Spinal cord (tissue), 10 donors: ENCODE measurements around the gene HSFX4. TPM values are rescaled to one million over a fixed set of nuclear protein-coding genes. Genes with fewer than 3 reads are reported as not detected.
"Not testable (repeated sequence)": the region's sequence is repeated elsewhere in the genome, so short reads cannot be mapped to it uniquely, and the experiment has no call there.

Experiments
- DNase-seq, 6 donors: peaks; one replicate each; pipeline versions ENCODE4 v3.0.0 to v3.0.0-alpha.2; 2013 to 2015; ENCODE audit warnings: low spot score in 6 of 6, low read depth in 4 of 6
- H3K27ac ChIP-seq: one replicate; pipeline ENCODE4 v1.5.1; 2013; ENCODE audit warnings: low read depth, low read length, control low read depth
- H3K27me3 ChIP-seq: one replicate; pipeline ENCODE4 v1.6.1; 2013; ENCODE audit warnings: low read length; ENCODE audit not compliant: control insufficient read depth, insufficient read depth
- H3K36me3 ChIP-seq: one replicate; pipeline ENCODE4 v1.6.1; 2013; ENCODE audit warnings: low read length; ENCODE audit not compliant: control insufficient read depth, insufficient read depth
- H3K4me1 ChIP-seq: one replicate; pipeline ENCODE4 v1.6.1; 2013; ENCODE audit warnings: low read length; ENCODE audit not compliant: control insufficient read depth, insufficient read depth
- H3K4me3 ChIP-seq: one replicate; pipeline ENCODE4 v1.5.1; 2013; ENCODE audit warnings: low read depth, low read length, control low read depth
- H3K9me3 ChIP-seq: one replicate; pipeline ENCODE4 v1.6.1; 2013; ENCODE audit warnings: low read length; ENCODE audit not compliant: control insufficient read depth, insufficient read depth
- WGBS: methylation state at CpG from one replicate; pipeline ENCODE4 v1.1.5; 2013; ENCODE audit warnings: missing lambda C conversion rate; ENCODE audit not compliant: insufficient coverage; 5-methylcytosine and 5-hydroxymethylcytosine counted together
- polyA plus RNA-seq, 2 donors: library from polyadenylated mRNA; unstranded; fragments of 120-200 nt; gene quantifications; one replicate each; pipeline ENCODE4 v1.2.1, GENCODE V29; 2013; ENCODE audit not compliant: insufficient read length in 2 of 2
- total RNA-seq, 2 donors: library from RNA; depleted of rRNA in 1 of 2; stranded (reverse); fragments of 120-200 nt in 1 of 2; fragments of >200 nt in 1 of 2; gene quantifications; one replicate each; pipeline versions ENCODE4 v1.2.3 to v1.2.4, GENCODE V29; 2013 to 2014
- donor health status: healthy.

Gene HSFX4
- total and polyA plus RNA-seq, 4 donors: 0.33 TPM; not detected in 3

GRCh38 chrX:149933547-149933946, 4.2 kb downstream of the HSFX4 start:
- not testable (repeated sequence) for H3K4me1 ChIP-seq, DNase-seq, H3K4me3 ChIP-seq, H3K27ac ChIP-seq, H3K27me3 ChIP-seq, H3K9me3 ChIP-seq
- WGBS: 65% methylated on average over 8 of the region's 21 CpGs
- peaks cover 13% of the 10 kb centered on the region for H3K36me3 ChIP-seq

- not testable (repeated sequence) for H3K4me1 ChIP-seq, H3K27me3 ChIP-seq, H3K27ac ChIP-seq, DNase-seq, H3K9me3 ChIP-seq
- 57% methylated on average over 4 of the region's 5 CpGs for WGBS
- Histone ChIP-seq H3K4me3 (peak overlapping the region; percentile 83), H3K36me3 (peaks cover 13% of the 10 kb centered on the region)
Measured at GRCh38 chrX:149937328-149937727, 8.0 kb downstream of the HSFX4 start.

DNA sequence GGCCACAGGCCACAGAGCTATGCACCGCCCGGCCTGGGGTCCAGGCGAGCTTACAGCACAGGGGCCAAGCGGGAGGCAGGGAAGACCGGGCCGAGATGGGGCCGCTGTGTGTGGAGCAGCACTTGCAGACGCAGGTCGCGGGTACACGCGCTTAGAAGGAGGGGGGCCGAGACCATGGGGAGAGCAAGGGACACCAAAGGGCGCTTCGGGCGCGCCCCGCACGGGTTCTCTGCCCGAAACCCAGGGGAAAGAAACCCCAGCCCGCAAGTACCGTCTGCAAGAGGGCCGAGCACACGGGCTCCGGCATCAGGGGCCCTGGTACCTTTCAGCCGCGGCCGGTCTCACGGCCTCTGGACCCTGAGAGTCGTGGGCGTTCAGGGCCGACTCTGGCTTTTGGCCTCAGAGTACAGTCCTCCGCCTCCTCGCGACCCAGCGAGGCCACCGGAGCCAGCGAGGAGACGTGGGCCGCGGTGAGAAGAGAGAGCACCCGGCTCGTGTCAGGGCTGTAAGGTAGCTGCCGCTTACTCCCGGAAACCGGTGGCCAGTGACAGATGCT, 8.6 kb downstream of the HSFX4 start:
- Histone ChIP-seq H3K27me3 (no peaks in the 10 kb centered on the region), H3K4me3 (peak overlapping the region; percentile 83), H3K36me3 (peaks cover 13% of the 10 kb centered on the region), H3K4me1 (peaks cover 9% of the 10 kb centered on the region), H3K9me3 (no peaks in the 10 kb centered on the region), H3K27ac (peak overlapping the region; percentile 95)
- DNase-seq: peak in 1 of 6 donors; percentile 22
- 31% methylated on average over 46 of the region's 46 CpGs for WGBS

DNA sequence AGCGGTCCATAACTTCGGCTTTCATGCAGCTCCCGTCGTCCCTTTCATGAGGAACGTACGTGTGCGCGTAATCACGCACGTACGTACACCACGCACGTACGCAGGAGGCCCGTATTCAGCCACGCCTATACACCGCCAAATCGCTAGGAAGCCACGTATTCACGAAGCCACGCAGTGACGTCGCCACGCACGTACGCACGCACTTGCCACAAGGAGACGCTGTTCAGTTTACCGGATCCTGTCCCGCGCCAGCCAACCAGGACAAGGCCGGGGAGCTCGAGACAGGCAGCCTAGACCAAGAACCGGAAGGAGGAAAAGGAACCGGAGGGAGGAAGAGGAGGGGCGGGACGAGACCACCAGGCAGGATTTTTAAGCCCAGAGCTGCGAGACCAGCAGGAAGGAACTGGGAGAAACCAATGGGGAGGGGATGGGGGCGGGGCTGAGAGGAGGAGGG, 9.1 kb downstream of the HSFX4 start, which contains the start of gene EOLA2:
Gene EOLA2, minus strand, starts transcription at position 65 of the 454 bp plus-strand sequence. CDS start 4,617 bp downstream, outside the sequence.
- Histone ChIP-seq H3K36me3 (peaks cover 13% of the 10 kb centered on the region), H3K4me3 (peak within 1 kb of the TSS; percentile 83), H3K27me3 (no peaks in the 10 kb centered on the region), H3K27ac (peak within 1 kb of the TSS; percentile 95), H3K9me3 (no peaks in the 10 kb centered on the region), H3K4me1 (peaks cover 9% of the 10 kb centered on the region)
- peak; percentile 80 to 99 (median 89) for DNase-seq
- WGBS: 39% methylated on average over 38 of the region's 39 CpGs

DNA sequence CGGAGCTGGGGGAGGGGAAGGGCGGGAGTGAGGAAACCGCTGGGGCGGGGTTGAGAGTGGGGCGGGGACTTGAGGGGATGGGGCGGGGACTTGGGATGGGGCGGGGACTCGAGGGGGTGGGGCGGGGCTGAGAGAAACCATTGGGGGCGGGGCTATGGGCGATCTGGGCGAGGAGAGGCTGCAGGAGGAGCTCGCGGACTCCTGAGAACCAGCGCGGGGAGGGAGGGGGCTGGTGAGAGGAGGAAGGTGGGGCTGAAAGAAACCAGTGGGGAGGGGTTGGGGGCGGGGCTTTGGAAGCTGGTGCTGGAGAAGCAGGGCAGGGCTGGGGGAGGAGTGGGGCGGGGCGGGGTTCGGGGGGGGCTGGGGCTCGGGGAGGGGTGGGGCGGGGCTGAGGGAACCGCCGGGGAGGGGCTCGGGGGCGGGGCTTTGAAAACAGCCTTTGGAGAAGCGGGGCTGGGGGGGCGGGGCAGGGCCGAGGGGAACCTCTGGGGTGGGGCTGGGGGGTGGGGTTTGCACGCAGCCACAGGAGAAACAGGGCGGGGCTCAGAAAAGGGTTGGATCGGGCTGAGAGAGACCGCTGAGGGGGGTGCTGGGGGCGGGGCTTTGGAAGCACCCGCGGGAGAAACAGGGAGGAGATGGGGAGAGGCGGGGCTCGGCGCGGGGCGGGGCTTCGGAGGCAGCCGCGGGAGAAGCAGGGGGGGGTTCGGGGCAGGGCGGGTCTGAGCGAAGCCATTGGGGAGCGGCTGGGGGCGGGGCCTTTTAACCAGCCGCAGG, 9.7 kb downstream of the HSFX4 start:
- DNase-seq: peak in 5 of 6 donors; percentile 76 to 97 (median 86)
- H3K27ac ChIP-seq: peak overlapping the region; percentile 98
- peaks cover 13% of the 10 kb centered on the region for H3K36me3 ChIP-seq
- no peaks in the 10 kb centered on the region for H3K27me3 ChIP-seq
- whole genome bisulfite sequencing: 38% methylated on average over 23 of the region's 50 CpGs
- H3K4me3 ChIP-seq: peak overlapping the region; percentile 71
- H3K4me1 ChIP-seq: peaks cover 9% of the 10 kb centered on the region
- no peaks in the 10 kb centered on the region for H3K9me3 ChIP-seq

DNA sequence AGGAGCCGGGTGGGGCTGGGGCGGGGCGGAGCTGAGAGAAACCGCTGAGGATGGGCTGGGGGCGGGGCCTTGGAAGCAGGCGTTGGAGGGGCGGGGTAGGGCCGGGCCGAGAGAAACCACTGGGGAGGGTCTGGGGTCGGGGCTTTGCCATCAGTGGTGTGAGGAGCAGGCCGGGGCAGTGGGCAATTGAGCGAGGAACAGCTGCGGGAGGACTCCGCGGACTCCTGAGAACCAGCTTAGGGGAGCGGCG, 10.2 kb downstream of the HSFX4 start:
- Histone ChIP-seq H3K36me3 (peaks cover 15% of the 10 kb centered on the region), H3K9me3 (no peaks in the 10 kb centered on the region), H3K4me1 (peaks cover 9% of the 10 kb centered on the region), H3K4me3 (peak overlapping the region; percentile 71), H3K27me3 (no peaks in the 10 kb centered on the region), H3K27ac (peak overlapping the region; percentile 98)
- no peak for DNase-seq
- 35% methylated on average over 17 of the region's 17 CpGs for WGBS

DNA sequence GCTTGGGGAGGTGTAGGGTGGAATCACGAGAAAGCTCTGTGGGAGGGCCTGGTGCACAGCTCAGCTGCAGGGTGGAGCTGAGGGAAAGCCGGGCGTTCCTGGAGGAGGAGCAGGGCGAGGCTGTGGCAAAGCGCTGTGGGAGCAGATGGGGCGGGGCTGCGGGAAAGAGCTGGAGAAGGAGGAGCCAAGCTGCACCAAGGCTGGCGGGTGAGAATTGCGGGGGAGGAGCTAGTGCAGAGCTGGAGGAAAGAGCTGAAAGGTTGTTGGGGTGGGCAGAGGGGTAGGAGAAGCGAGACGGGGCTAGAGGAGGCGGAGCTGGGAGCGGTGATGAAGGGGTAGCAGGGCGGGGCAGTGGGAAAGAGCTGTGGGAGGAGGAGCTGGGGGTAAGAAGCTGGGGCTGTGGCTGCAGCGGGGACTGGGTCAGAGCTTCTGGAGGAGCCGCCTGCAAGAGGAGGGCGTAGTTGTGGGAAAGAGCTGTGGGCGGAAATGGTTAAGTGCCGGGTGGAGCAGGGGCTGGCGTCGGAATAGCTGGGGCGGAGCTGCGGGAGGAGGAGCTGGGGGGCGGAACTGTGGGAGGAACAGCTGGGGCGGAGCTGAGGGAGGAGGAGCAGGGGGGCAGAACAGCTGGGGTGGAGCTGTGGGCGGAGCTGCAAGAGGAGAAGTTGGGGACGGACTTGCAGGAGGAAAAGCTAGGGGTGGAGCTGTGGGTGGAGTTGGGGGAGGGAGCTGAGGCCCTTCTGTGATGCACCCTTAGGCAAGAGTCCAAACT, 10.7 kb downstream of the HSFX4 start:
- H3K36me3 ChIP-seq: peaks cover 15% of the 10 kb centered on the region
- peak overlapping the region; percentile 98 for H3K27ac ChIP-seq
- H3K4me1 ChIP-seq: peaks cover 9% of the 10 kb centered on the region
- 27% methylated on average over 27 of the region's 27 CpGs for WGBS
- peak; percentile 67 to 97 (median 76) for DNase-seq
- peak overlapping the region; percentile 71 for H3K4me3 ChIP-seq
- no peaks in the 10 kb centered on the region for H3K27me3 ChIP-seq
- no peaks in the 10 kb centered on the region for H3K9me3 ChIP-seq

DNA sequence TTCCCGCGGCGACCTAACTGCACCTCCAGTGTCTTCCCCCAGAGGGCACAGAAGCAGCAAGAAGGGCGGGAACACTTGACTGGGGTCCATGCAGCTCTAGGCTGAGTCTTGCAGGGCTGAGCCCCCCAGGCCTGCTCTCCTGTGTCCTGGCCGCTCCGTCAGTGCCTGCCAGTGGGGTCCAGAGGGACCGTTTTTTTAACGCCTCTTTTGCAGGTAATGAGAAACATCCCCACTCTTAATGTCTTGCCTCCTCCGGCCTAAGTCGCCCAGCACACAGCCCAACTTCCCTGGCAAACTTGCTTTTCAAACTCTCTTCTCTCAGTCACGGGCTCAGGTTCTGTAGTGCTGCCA, 11.3 kb downstream of the HSFX4 start:
- not testable (repeated sequence) for DNase-seq, H3K4me1 ChIP-seq, H3K27me3 ChIP-seq, H3K9me3 ChIP-seq
- Histone ChIP-seq H3K36me3 (peaks cover 17% of the 10 kb centered on the region), H3K4me3 (peak overlapping the region; percentile 29), H3K27ac (peak overlapping the region; percentile 52)
- 28% methylated on average over 4 of the region's 11 CpGs for WGBS

GRCh38 chrX:149945087-149945670, 15.8 kb downstream of the HSFX4 start:
- WGBS: 66% methylated on average over 9 of the region's 11 CpGs
- not testable (repeated sequence) for H3K27ac ChIP-seq, DNase-seq, H3K27me3 ChIP-seq, H3K9me3 ChIP-seq, H3K4me1 ChIP-seq, H3K4me3 ChIP-seq
- H3K36me3 ChIP-seq: peaks cover 13% of the 10 kb centered on the region
